ENCODE results near the gene CDK14.

Gene CDK14

GRCh38 chr7:90832726-90833125 is 236.6 kb downstream of the CDK14 start:
- Histone ChIP-seq H3K4me3 (ENCODE audit: low read length) (no peak overlapping the region), H3K4me1 (ENCODE audit: insufficient read depth, low read length) (no peaks in the 10 kb centered on the region), H3K9me3 (ENCODE audit: low read length) (peaks cover 15% of the 10 kb centered on the region), H3K36me3 (ENCODE audit: insufficient read depth, low read length) (no peaks in the 10 kb centered on the region), H2AFZ (ENCODE audit: low read depth, low read length) (no peak overlapping the region), H3K27me3 (ENCODE audit: insufficient read depth, low read length) (no peaks in the 10 kb centered on the region)

- Histone ChIP-seq H3K4me3 (ENCODE audit: low read length) (no peak overlapping the region), H3K27me3 (ENCODE audit: insufficient read depth, low read length) (no peaks in the 10 kb centered on the region), H3K4me1 (ENCODE audit: insufficient read depth, low read length) (no peaks in the 10 kb centered on the region), H3K9me3 (ENCODE audit: low read length) (peaks cover 16% of the 10 kb centered on the region), H2AFZ (ENCODE audit: low read depth, low read length) (no peak overlapping the region), H3K36me3 (ENCODE audit: insufficient read depth, low read length) (no peaks in the 10 kb centered on the region)
Measured at GRCh38 chr7:90833443-90833842, 237.3 kb downstream of the CDK14 start.

- Histone ChIP-seq H3K27me3 (ENCODE audit: insufficient read depth, low read length) (no peaks in the 10 kb centered on the region), H3K9me3 (ENCODE audit: low read length) (peaks cover 11% of the 10 kb centered on the region), H3K4me1 (ENCODE audit: insufficient read depth, low read length) (no peaks in the 10 kb centered on the region), H2AFZ (ENCODE audit: low read depth, low read length) (no peak overlapping the region), H3K36me3 (ENCODE audit: insufficient read depth, low read length) (no peaks in the 10 kb centered on the region), H3K4me3 (ENCODE audit: low read length) (no peak overlapping the region)
Measured at GRCh38 chr7:90834771-90835170, 238.7 kb downstream of the CDK14 start.

GRCh38 chr7:90835861-90836260 is 239.7 kb downstream of the CDK14 start:
- no peak overlapping the region for H2AFZ ChIP-seq (ENCODE audit: low read depth, low read length)
- no peaks in the 10 kb centered on the region for H3K27me3 ChIP-seq (ENCODE audit: insufficient read depth, low read length)
- H3K9me3 ChIP-seq (ENCODE audit: low read length): peaks cover 5% of the 10 kb centered on the region
- no peaks in the 10 kb centered on the region for H3K4me1 ChIP-seq (ENCODE audit: insufficient read depth, low read length)
- H3K36me3 ChIP-seq (ENCODE audit: insufficient read depth, low read length): no peaks in the 10 kb centered on the region
- H3K4me3 ChIP-seq (ENCODE audit: low read length): no peak overlapping the region

- Histone ChIP-seq H3K4me3 (ENCODE audit: low read length) (no peak overlapping the region), H2AFZ (ENCODE audit: low read depth, low read length) (no peak overlapping the region), H3K4me1 (ENCODE audit: insufficient read depth, low read length) (no peaks in the 10 kb centered on the region), H3K9me3 (ENCODE audit: low read length) (peaks cover 5% of the 10 kb centered on the region), H3K27me3 (ENCODE audit: insufficient read depth, low read length) (no peaks in the 10 kb centered on the region), H3K36me3 (ENCODE audit: insufficient read depth, low read length) (no peaks in the 10 kb centered on the region)
Measured at GRCh38 chr7:90836937-90837336, 240.8 kb downstream of the CDK14 start.

GRCh38 chr7:90838799-90839198 is 242.7 kb downstream of the CDK14 start:
- Histone ChIP-seq H3K4me3 (ENCODE audit: low read length) (no peak overlapping the region), H3K36me3 (ENCODE audit: insufficient read depth, low read length) (no peaks in the 10 kb centered on the region), H3K9me3 (ENCODE audit: low read length) (peaks cover 5% of the 10 kb centered on the region), H2AFZ (ENCODE audit: low read depth, low read length) (no peak overlapping the region), H3K27me3 (ENCODE audit: insufficient read depth, low read length) (no peaks in the 10 kb centered on the region), H3K4me1 (ENCODE audit: insufficient read depth, low read length) (no peaks in the 10 kb centered on the region)

GRCh38 chr7:90839316-90839715 is 243.2 kb downstream of the CDK14 start:
- Histone ChIP-seq H3K9me3 (ENCODE audit: low read length) (peaks cover 5% of the 10 kb centered on the region), H3K36me3 (ENCODE audit: insufficient read depth, low read length) (no peaks in the 10 kb centered on the region), H3K4me1 (ENCODE audit: insufficient read depth, low read length) (no peaks in the 10 kb centered on the region), H3K4me3 (ENCODE audit: low read length) (no peak overlapping the region), H2AFZ (ENCODE audit: low read depth, low read length) (no peak overlapping the region), H3K27me3 (ENCODE audit: insufficient read depth, low read length) (no peaks in the 10 kb centered on the region)

GRCh38 chr7:90839727-90840291 is 243.7 kb downstream of the CDK14 start:
- H2AFZ ChIP-seq (ENCODE audit: low read depth, low read length): no peak overlapping the region
- H3K4me3 ChIP-seq (ENCODE audit: low read length): no peak overlapping the region
- H3K27me3 ChIP-seq (ENCODE audit: insufficient read depth, low read length): no peaks in the 10 kb centered on the region
- peaks cover 5% of the 10 kb centered on the region for H3K9me3 ChIP-seq (ENCODE audit: low read length)
- no peaks in the 10 kb centered on the region for H3K36me3 ChIP-seq (ENCODE audit: insufficient read depth, low read length)
- H3K4me1 ChIP-seq (ENCODE audit: insufficient read depth, low read length): no peaks in the 10 kb centered on the region

- Histone ChIP-seq H2AFZ (ENCODE audit: low read depth, low read length) (no peak overlapping the region), H3K4me3 (ENCODE audit: low read length) (no peak overlapping the region), H3K9me3 (ENCODE audit: low read length) (peaks cover 5% of the 10 kb centered on the region), H3K27me3 (ENCODE audit: insufficient read depth, low read length) (no peaks in the 10 kb centered on the region), H3K36me3 (ENCODE audit: insufficient read depth, low read length) (no peaks in the 10 kb centered on the region), H3K4me1 (ENCODE audit: insufficient read depth, low read length) (no peaks in the 10 kb centered on the region)
Measured at GRCh38 chr7:90841759-90842429, 245.8 kb downstream of the CDK14 start.

- H3K27me3 ChIP-seq (ENCODE audit: insufficient read depth, low read length): no peaks in the 10 kb centered on the region
- no peaks in the 10 kb centered on the region for H3K36me3 ChIP-seq (ENCODE audit: insufficient read depth, low read length)
- no peak overlapping the region for H3K4me3 ChIP-seq (ENCODE audit: low read length)
- H3K9me3 ChIP-seq (ENCODE audit: low read length): peaks cover 5% of the 10 kb centered on the region
- H2AFZ ChIP-seq (ENCODE audit: low read depth, low read length): no peak overlapping the region
- H3K4me1 ChIP-seq (ENCODE audit: insufficient read depth, low read length): no peaks in the 10 kb centered on the region
Measured at GRCh38 chr7:90842430-90842788, 246.3 kb downstream of the CDK14 start.

- Histone ChIP-seq H2AFZ (ENCODE audit: low read depth, low read length) (no peak overlapping the region), H3K27me3 (ENCODE audit: insufficient read depth, low read length) (no peaks in the 10 kb centered on the region), H3K9me3 (ENCODE audit: low read length) (no peaks in the 10 kb centered on the region), H3K36me3 (ENCODE audit: insufficient read depth, low read length) (peaks cover 4% of the 10 kb centered on the region), H3K4me1 (ENCODE audit: insufficient read depth, low read length) (no peaks in the 10 kb centered on the region), H3K4me3 (ENCODE audit: low read length) (no peak overlapping the region)
Measured at GRCh38 chr7:90843472-90843871, 247.4 kb downstream of the CDK14 start.

- Histone ChIP-seq H3K36me3 (ENCODE audit: insufficient read depth, low read length) (peaks cover 4% of the 10 kb centered on the region), H3K9me3 (ENCODE audit: low read length) (no peaks in the 10 kb centered on the region), H2AFZ (ENCODE audit: low read depth, low read length) (no peak overlapping the region), H3K27me3 (ENCODE audit: insufficient read depth, low read length) (no peaks in the 10 kb centered on the region), H3K4me3 (ENCODE audit: low read length) (no peak overlapping the region), H3K4me1 (ENCODE audit: insufficient read depth, low read length) (no peaks in the 10 kb centered on the region)
Measured at GRCh38 chr7:90844421-90844820, 248.3 kb downstream of the CDK14 start.

- no peak overlapping the region for H3K4me3 ChIP-seq (ENCODE audit: low read length)
- no peaks in the 10 kb centered on the region for H3K4me1 ChIP-seq (ENCODE audit: insufficient read depth, low read length)
- H3K36me3 ChIP-seq (ENCODE audit: insufficient read depth, low read length): peaks cover 4% of the 10 kb centered on the region
- H3K9me3 ChIP-seq (ENCODE audit: low read length): no peaks in the 10 kb centered on the region
- H2AFZ ChIP-seq (ENCODE audit: low read depth, low read length): no peak overlapping the region
- no peaks in the 10 kb centered on the region for H3K27me3 ChIP-seq (ENCODE audit: insufficient read depth, low read length)
Measured at GRCh38 chr7:90846192-90846591, 250.1 kb downstream of the CDK14 start.

- peaks cover 4% of the 10 kb centered on the region for H3K36me3 ChIP-seq (ENCODE audit: insufficient read depth, low read length)
- H3K9me3 ChIP-seq (ENCODE audit: low read length): no peaks in the 10 kb centered on the region
- no peaks in the 10 kb centered on the region for H3K27me3 ChIP-seq (ENCODE audit: insufficient read depth, low read length)
- no peaks in the 10 kb centered on the region for H3K4me1 ChIP-seq (ENCODE audit: insufficient read depth, low read length)
- H2AFZ ChIP-seq (ENCODE audit: low read depth, low read length): no peak overlapping the region
- no peak overlapping the region for H3K4me3 ChIP-seq (ENCODE audit: low read length)
Measured at GRCh38 chr7:90850066-90850465, 253.9 kb downstream of the CDK14 start.

All from neuron (in vitro differentiated cells).